T-helper 22 cell (primary cell): ENCODE measurements around the gene VEGFB.
A peak's percentile ranks its signal among the peaks of the same experiment; 100 is the strongest.

Source experiments
- DNase-seq: peaks from one replicate; pipeline ENCODE4 v3.0.0-alpha.2; 2020; ENCODE audit warnings: low read depth

The VEGFB gene

GRCh38 chr11:64247729-64248531 is 13.5 kb downstream of the VEGFB start:
- no peak for DNase-seq

GRCh38 chr11:64248578-64248977 is 14.2 kb downstream of the VEGFB start:
- DNase-seq, result no peak

- DNase-seq, result no peak
Observed at GRCh38 chr11:64249038-64249437, 14.7 kb downstream of the VEGFB start.

- DNase-seq, result no peak
Observed at GRCh38 chr11:64249563-64250414, 15.4 kb downstream of the VEGFB start.

GRCh38 chr11:64250415-64251015 is 16.1 kb downstream of the VEGFB start:
- DNase-seq, result no peak

GRCh38 chr11:64251016-64251752 is 16.8 kb downstream of the VEGFB start, which contains the start of gene PLCB3:
PLCB3 (plus strand) TSS chr11:64251530; CDS start chr11:64251650, 120 bp downstream.
- peak; percentile 45 for DNase-seq

- no peak for DNase-seq
Observed at GRCh38 chr11:64251753-64252002, 17.3 kb downstream of the VEGFB start.

GRCh38 chr11:64252003-64252872 is 17.9 kb downstream of the VEGFB start:
- no peak for DNase-seq

GRCh38 chr11:64253043-64253442 is 18.7 kb downstream of the VEGFB start:
- no peak for DNase-seq

- DNase-seq, result no peak
Observed at GRCh38 chr11:64253481-64253880, 19.1 kb downstream of the VEGFB start.

- no peak for DNase-seq
Observed at GRCh38 chr11:64254326-64254725, 19.9 kb downstream of the VEGFB start.

GRCh38 chr11:64255135-64256128 is 21.0 kb downstream of the VEGFB start:
- no peak for DNase-seq

GRCh38 chr11:64256300-64256699 is 21.9 kb downstream of the VEGFB start:
- DNase-seq, result no peak

GRCh38 chr11:64258356-64258755 is 24.0 kb downstream of the VEGFB start:
- DNase-seq, result no peak

- DNase-seq, result no peak
Observed at GRCh38 chr11:64258946-64259532, 24.7 kb downstream of the VEGFB start.

GRCh38 chr11:64259533-64260067 is 25.2 kb downstream of the VEGFB start:
- DNase-seq, result no peak

- DNase-seq, result no peak
Observed at GRCh38 chr11:64260147-64260708, 25.8 kb downstream of the VEGFB start.

GRCh38 chr11:64261556-64262080 is 27.2 kb downstream of the VEGFB start:
- no peak for DNase-seq
